ENCODE data around the gene CACNA1C. TPM values are rescaled to one million over a fixed set of nuclear protein-coding genes. Genes with fewer than 3 reads are reported as not detected.

Gene CACNA1C
- total and polyA plus RNA-seq, 10 of the 15 experiments (the other 5 are each of a cell fraction or from before 2014, with no cell fraction given): under 0.01 to 0.15 (median 0.09) TPM; not detected in 5

DNA sequence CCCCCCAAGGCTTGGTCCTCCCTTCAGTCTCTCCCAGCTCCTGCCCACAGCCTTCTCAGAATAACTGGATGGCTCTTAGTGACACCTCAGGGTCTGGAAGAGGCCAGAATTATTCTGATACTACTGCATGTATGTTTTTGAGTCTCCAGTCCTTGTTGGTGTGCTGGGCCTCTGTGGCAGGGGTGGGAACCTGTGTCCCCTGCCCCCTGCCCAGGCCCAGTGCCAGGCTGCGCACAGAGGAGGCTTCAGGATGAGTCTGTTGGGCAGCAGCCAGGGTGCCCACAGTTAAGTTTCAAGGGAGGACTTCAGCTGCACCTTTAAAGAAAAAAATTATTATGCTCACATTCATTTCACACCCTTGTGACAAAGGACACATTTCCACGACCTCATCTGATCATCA, 348.3 kb downstream of the CACNA1C start:
- SMC1A ChIA-PET (ENCODE audit: uncharacterized antibody, unreplicated experiment): interaction anchor here (0.9 to 1.3 kb wide), 2 partner anchors 14 to 20 kb away, joined by 3 to 5 read pairs; no protein-coding TSS in a partner anchor
- Histone ChIP-seq H3K9ac (ENCODE audit: control insufficient read depth, insufficient read depth, low read length) (no peak overlapping the region), H3K9me3 (replicated peaks; ENCODE audit: control insufficient read depth, insufficient read depth, low read length) (no peaks in the 10 kb centered on the region), H4K20me1 (ENCODE audit: control insufficient read depth, insufficient read depth) (no peaks in the 10 kb centered on the region), H3K27me3 (replicated peaks in 1 of 2; ENCODE audit: control insufficient read depth in 2 of 2, insufficient read depth in 2 of 2, low read length in 1 of 2) (no peaks in the 10 kb centered on the region; a peak in 1 of 4 replicates), H2AFZ (ENCODE audit: control insufficient read depth, low read depth, low read length) (no peak overlapping the region), H3K4me3 (no peak overlapping the region), H3K36me3 (ENCODE audit: control insufficient read depth in 2 of 2, insufficient read depth in 2 of 2, low read length in 1 of 2) (no peaks in the 10 kb centered on the region), H3K4me1 (ENCODE audit: control insufficient read depth, insufficient read depth, low read length) (no peaks in the 10 kb centered on the region), H3K4me2 (ENCODE audit: control insufficient read depth, insufficient read depth) (no peak overlapping the region), H3K27ac (ENCODE audit: control insufficient read depth, insufficient read depth) (no peak overlapping the region), H3K79me2 (ENCODE audit: control insufficient read depth, insufficient read depth, low read length) (no peaks in the 10 kb centered on the region)
- no TSS peak for BruUV-seq (replicated peaks)
- ATAC-seq (no peak), DNase-seq (ENCODE audit: low read depth, low spot score) (no peak), FAIRE-seq (no peak)
- POLR2A ChIA-PET: interaction anchor here (0.9 kb wide), 1 partner anchor 12 kb away, joined by 3 read pairs; no protein-coding TSS in a partner anchor
- CTCF ChIA-PET: no interaction called here
- no peak for TF ChIP-seq TARDBP (IDR thresholded peaks at IDR 0.05; ENCODE audit: borderline replicate concordance)
- no peak for TF ChIP-seq TCF12 (IDR thresholded peaks at IDR 0.05; ENCODE audit: low read depth, low read length)
- TF ChIP-seq, protein P1, sequence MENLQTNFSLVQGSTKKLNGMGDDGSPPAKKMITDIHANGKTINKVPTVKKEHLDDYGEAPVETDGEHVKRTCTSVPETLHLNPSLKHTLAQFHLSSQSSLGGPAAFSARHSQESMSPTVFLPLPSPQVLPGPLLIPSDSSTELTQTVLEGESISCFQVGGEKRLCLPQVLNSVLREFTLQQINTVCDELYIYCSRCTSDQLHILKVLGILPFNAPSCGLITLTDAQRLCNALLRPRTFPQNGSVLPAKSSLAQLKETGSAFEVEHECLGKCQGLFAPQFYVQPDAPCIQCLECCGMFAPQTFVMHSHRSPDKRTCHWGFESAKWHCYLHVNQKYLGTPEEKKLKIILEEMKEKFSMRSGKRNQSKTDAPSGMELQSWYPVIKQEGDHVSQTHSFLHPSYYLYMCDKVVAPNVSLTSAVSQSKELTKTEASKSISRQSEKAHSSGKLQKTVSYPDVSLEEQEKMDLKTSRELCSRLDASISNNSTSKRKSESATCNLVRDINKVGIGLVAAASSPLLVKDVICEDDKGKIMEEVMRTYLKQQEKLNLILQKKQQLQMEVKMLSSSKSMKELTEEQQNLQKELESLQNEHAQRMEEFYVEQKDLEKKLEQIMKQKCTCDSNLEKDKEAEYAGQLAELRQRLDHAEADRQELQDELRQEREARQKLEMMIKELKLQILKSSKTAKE (IDR thresholded peaks at IDR 0.05; ENCODE audit: low read depth, poor library complexity, severe bottlenecking): no peak
- no peak for TF ChIP-seq HCFC1 (IDR thresholded peaks at IDR 0.05; ENCODE audit: low read length)
- TF ChIP-seq TCF3 (IDR thresholded peaks at IDR 0.05; ENCODE audit: borderline replicate concordance, insufficient read depth, low read depth, low read length): no peak
- TF ChIP-seq CHD2 (IDR thresholded peaks at IDR 0.05; ENCODE audit: borderline replicate concordance, low read depth, low read length): no peak
- TF ChIP-seq RUNX3 (IDR thresholded peaks at IDR 0.05; ENCODE audit: low read length): no peak
- TF ChIP-seq EZH2 (IDR thresholded peaks at IDR 0.05; ENCODE audit: borderline replicate concordance, control insufficient read depth, low read depth, low read length): no peak
- TF ChIP-seq EP300 (IDR thresholded peaks at IDR 0.05; ENCODE audit: borderline replicate concordance in 1 of 2, control insufficient read depth in 1 of 2, low read depth in 2 of 2, low read length in 2 of 2): no peak
- no peak for TF ChIP-seq SREBF1 (IDR thresholded peaks at IDR 0.05; ENCODE audit: low read length)
- TF ChIP-seq CBX3 (IDR thresholded peaks at IDR 0.05; ENCODE audit: borderline replicate concordance, low read depth): no peak
- no peak for TF ChIP-seq POU2F2 (IDR thresholded peaks at IDR 0.05; ENCODE audit: borderline replicate concordance, low read depth, low read length)
- no peak for TF ChIP-seq NRF1 (conservative IDR thresholded peaks at IDR 0.05; ENCODE audit: low read depth, low read length)
- TF ChIP-seq, protein P2, sequence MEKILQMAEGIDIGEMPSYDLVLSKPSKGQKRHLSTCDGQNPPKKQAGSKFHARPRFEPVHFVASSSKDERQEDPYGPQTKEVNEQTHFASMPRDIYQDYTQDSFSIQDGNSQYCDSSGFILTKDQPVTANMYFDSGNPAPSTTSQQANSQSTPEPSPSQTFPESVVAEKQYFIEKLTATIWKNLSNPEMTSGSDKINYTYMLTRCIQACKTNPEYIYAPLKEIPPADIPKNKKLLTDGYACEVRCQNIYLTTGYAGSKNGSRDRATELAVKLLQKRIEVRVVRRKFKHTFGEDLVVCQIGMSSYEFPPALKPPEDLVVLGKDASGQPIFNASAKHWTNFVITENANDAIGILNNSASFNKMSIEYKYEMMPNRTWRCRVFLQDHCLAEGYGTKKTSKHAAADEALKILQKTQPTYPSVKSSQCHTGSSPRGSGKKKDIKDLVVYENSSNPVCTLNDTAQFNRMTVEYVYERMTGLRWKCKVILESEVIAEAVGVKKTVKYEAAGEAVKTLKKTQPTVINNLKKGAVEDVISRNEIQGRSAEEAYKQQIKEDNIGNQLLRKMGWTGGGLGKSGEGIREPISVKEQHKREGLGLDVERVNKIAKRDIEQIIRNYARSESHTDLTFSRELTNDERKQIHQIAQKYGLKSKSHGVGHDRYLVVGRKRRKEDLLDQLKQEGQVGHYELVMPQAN (conservative IDR thresholded peaks at IDR 0.05): no peak
- no peak for TF ChIP-seq EED (IDR thresholded peaks at IDR 0.05; ENCODE audit: low read depth)
- RAD21 ChIA-PET (ENCODE audit: unreplicated experiment): no interaction called here
- 33% methylated on average over 2 of the region's 2 CpGs for WGBS (ENCODE audit: insufficient coverage, insufficient replicate concordance, low lambda C conversion rate, missing lambda C conversion rate)
- in situ Hi-C loops (cut with MboI): no loop called here
- intact Hi-C loops (cut with micrococcal nuclease; ENCODE audit: unreplicated experiment): no loop called here

Data from GM12878 (cell line).